ENCODE data around the gene GALNT17.

DNA sequence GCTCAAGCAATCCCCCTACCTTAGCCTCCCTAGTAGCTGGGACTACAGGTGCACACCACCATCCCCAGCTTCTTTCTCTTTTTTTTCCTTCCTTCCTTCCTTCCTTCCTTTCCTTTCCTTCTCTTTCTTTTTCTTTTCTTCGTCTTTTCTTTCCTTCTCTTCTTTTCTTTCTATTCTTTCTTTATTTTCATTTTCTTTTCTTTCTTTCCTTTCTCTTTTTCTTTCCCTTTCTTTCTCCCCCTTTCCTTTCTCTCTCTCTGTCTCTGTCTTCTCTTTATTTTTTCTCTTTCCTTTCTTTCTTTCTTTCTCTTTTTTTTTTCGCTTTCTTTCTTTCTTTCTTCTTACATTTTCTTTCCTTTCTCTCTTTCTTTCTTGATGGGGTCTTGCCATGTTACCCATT, 621.3 kb downstream of the GALNT17 start:
- TF ChIP-seq, protein P1, sequence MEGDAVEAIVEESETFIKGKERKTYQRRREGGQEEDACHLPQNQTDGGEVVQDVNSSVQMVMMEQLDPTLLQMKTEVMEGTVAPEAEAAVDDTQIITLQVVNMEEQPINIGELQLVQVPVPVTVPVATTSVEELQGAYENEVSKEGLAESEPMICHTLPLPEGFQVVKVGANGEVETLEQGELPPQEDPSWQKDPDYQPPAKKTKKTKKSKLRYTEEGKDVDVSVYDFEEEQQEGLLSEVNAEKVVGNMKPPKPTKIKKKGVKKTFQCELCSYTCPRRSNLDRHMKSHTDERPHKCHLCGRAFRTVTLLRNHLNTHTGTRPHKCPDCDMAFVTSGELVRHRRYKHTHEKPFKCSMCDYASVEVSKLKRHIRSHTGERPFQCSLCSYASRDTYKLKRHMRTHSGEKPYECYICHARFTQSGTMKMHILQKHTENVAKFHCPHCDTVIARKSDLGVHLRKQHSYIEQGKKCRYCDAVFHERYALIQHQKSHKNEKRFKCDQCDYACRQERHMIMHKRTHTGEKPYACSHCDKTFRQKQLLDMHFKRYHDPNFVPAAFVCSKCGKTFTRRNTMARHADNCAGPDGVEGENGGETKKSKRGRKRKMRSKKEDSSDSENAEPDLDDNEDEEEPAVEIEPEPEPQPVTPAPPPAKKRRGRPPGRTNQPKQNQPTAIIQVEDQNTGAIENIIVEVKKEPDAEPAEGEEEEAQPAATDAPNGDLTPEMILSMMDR (IDR thresholded peaks at IDR 0.05): no peak
- TF ChIP-seq POLR2A (IDR thresholded peaks at IDR 0.05): no peak

All from heart left ventricle (tissue), 13 donors.